ENCODE results near the gene PEAR1. TPM values are rescaled to one million over a fixed set of nuclear protein-coding genes. Genes with fewer than 3 reads are reported as not detected.

The PEAR1 gene
- total and polyA plus RNA-seq, 2 donors (not counting 1 experiment from before 2014, with no cell fraction given) = 0.03 TPM; not detected in 1

GRCh38 chr1:156920233-156921052 lies 26.9 kb downstream of the PEAR1 start, which contains the start of gene LRRC71:
TSS of gene LRRC71 (plus strand) at chr1:156920632. CDS start at chr1:156920804, 172 bp downstream.
- Histone ChIP-seq H3K4me2 (replicated peaks; ENCODE audit: low read depth, low read length, poor library complexity, severe bottlenecking) (no peak within 1 kb of the TSS), H3K4me3 (ENCODE audit: control extremely low read depth in 1 of 5, extremely low read depth in 1 of 5, insufficient read depth in 1 of 5, low read depth in 2 of 5, low read length in 4 of 5) (no peak within 1 kb of the TSS), H3K79me2 (ENCODE audit: control insufficient read depth, insufficient read depth, low read length) (no peaks in the 10 kb centered on the region), H2AFZ (ENCODE audit: insufficient read depth, low read depth, low read length, poor library complexity, severe bottlenecking) (no peak within 1 kb of the TSS), H3K9ac (ENCODE audit: low read length) (no peak within 1 kb of the TSS), H3K4me1 (ENCODE audit: control insufficient read depth in 2 of 2, insufficient read depth in 2 of 2, low read length in 2 of 2) (peaks cover 11 to 15% of the 10 kb centered on the region in 2 donors), H4K20me1 (ENCODE audit: control insufficient read depth, insufficient read depth, low read length, poor library complexity, severe bottlenecking) (no peaks in the 10 kb centered on the region), H3K9me3 (ENCODE audit: control extremely low read depth in 1 of 3, control insufficient read depth in 2 of 3, insufficient read depth in 1 of 3, low read length in 2 of 3) (peaks cover 0 to 2% (median 0%) of the 10 kb centered on the region in 3 donors), H3K27me3 (replicated peaks in 1 of 4; ENCODE audit: control extremely low read depth in 1 of 4, control insufficient read depth in 3 of 4, insufficient read depth in 4 of 4, low read length in 3 of 4) (peaks cover 0 to 61% (median 37%) of the 10 kb centered on the region in 4 experiments), H3K36me3 (replicated peaks in 1 of 2; ENCODE audit: control extremely low read depth in 1 of 2, control insufficient read depth in 1 of 2, extremely low read depth in 1 of 2, insufficient read depth in 2 of 2, low read length in 1 of 2) (no peaks in the 10 kb centered on the region), H3K27ac (ENCODE audit: low read length in 2 of 2) (no peak within 1 kb of the TSS)
- POLR2A ChIA-PET = no interaction called here
- Mint-ChIP-seq H3K9me3 (ENCODE audit: insufficient read depth) (peaks cover 4% of the 10 kb centered on the region), H3K4me3 (no peak within 1 kb of the TSS), H3K27me3 (peaks cover 59% of the 10 kb centered on the region), H3K4me1 (peaks cover 9% of the 10 kb centered on the region), H3K27ac (no peak within 1 kb of the TSS)
- peak; percentile 30 for DNase-seq
- intact Hi-C loops (cut with micrococcal nuclease) = no loop called here
- no peak for ATAC-seq (ENCODE audit: low read depth)
- TF ChIP-seq EZH2 (IDR thresholded peaks at IDR 0.05; ENCODE audit: borderline replicate concordance, insufficient read depth, low read depth, low read length, poor library complexity, severe bottlenecking) = no peak
- no peak for TF ChIP-seq CTCF (IDR thresholded peaks at IDR 0.05)
- WGBS (ENCODE audit: insufficient coverage) = 15% methylated on average over 70 of the region's 71 CpGs
- CTCF ChIA-PET = interaction anchor here (0.7 kb wide), 1 partner anchor 273 kb away, joined by 4 read pairs; no protein-coding TSS in a partner anchor

GRCh38 chr1:156921053-156921529 lies 27.6 kb downstream of the PEAR1 start:
- POLR2A ChIA-PET = no interaction called here

More at GRCh38 chr1:156921053-156921529, 27.6 kb downstream of the PEAR1 start:
- peaks cover 0 to 2% (median 0%) of the 10 kb centered on the region in 3 donors for H3K9me3 ChIP-seq (ENCODE audit: control extremely low read depth in 1 of 3, control insufficient read depth in 2 of 3, insufficient read depth in 1 of 3, low read length in 2 of 3)
- no peak overlapping the region for H3K4me3 ChIP-seq (ENCODE audit: control extremely low read depth in 1 of 5, extremely low read depth in 1 of 5, insufficient read depth in 1 of 5, low read depth in 2 of 5, low read length in 4 of 5)
- no peak overlapping the region for H3K27ac ChIP-seq (ENCODE audit: low read length in 2 of 2)
- intact Hi-C loops (cut with micrococcal nuclease) = no loop called here
- WGBS (ENCODE audit: insufficient coverage) = 20% methylated on average over 1 of the region's 7 CpGs
- ATAC-seq (ENCODE audit: low read depth) (no peak), DNase-seq (no peak)
- no peaks in the 10 kb centered on the region for H4K20me1 ChIP-seq (ENCODE audit: control insufficient read depth, insufficient read depth, low read length, poor library complexity, severe bottlenecking)
- H3K4me3 Mint-ChIP-seq = no peak overlapping the region
- peaks cover 61% of the 10 kb centered on the region for H3K27me3 Mint-ChIP-seq
- H3K9ac ChIP-seq (ENCODE audit: low read length) = no peak overlapping the region
- CTCF ChIA-PET = no interaction called here
- H3K79me2 ChIP-seq (ENCODE audit: control insufficient read depth, insufficient read depth, low read length) = no peaks in the 10 kb centered on the region
- no peaks in the 10 kb centered on the region for H3K36me3 ChIP-seq (replicated peaks in 1 of 2; ENCODE audit: control extremely low read depth in 1 of 2, control insufficient read depth in 1 of 2, extremely low read depth in 1 of 2, insufficient read depth in 2 of 2, low read length in 1 of 2)
- peaks cover 11 to 15% of the 10 kb centered on the region in 2 donors for H3K4me1 ChIP-seq (ENCODE audit: control insufficient read depth in 2 of 2, insufficient read depth in 2 of 2, low read length in 2 of 2)
- H3K9me3 Mint-ChIP-seq (ENCODE audit: insufficient read depth) = peaks cover 4% of the 10 kb centered on the region
- no peak for TF ChIP-seq EZH2 (IDR thresholded peaks at IDR 0.05; ENCODE audit: borderline replicate concordance, insufficient read depth, low read depth, low read length, poor library complexity, severe bottlenecking)
- no peak for TF ChIP-seq CTCF (IDR thresholded peaks at IDR 0.05)
- H3K4me2 ChIP-seq (replicated peaks; ENCODE audit: low read depth, low read length, poor library complexity, severe bottlenecking) = no peak overlapping the region
- no peak overlapping the region for H2AFZ ChIP-seq (ENCODE audit: insufficient read depth, low read depth, low read length, poor library complexity, severe bottlenecking)
- peaks cover 9% of the 10 kb centered on the region for H3K4me1 Mint-ChIP-seq
- peaks cover 0 to 62% (median 41%) of the 10 kb centered on the region in 4 experiments for H3K27me3 ChIP-seq (replicated peaks in 1 of 4; ENCODE audit: control extremely low read depth in 1 of 4, control insufficient read depth in 3 of 4, insufficient read depth in 4 of 4, low read length in 3 of 4)
- H3K27ac Mint-ChIP-seq = no peak overlapping the region

Data from B cell (primary cell).